Pulmonary artery endothelial cell (primary cell): ENCODE results near the gene SDK2. TPM values are rescaled to one million over a fixed set of nuclear protein-coding genes. Genes with fewer than 3 reads are reported as not detected.

Experiments used
- DNase-seq: peaks from one replicate; pipeline ENCODE4 v3.0.0-alpha.2; 2011; ENCODE audit warnings: low read depth, low spot score
- total RNA-seq: library from RNA; depleted of rRNA; stranded (reverse); fragments of >200 nt; gene quantifications from 2 replicates; pipeline ENCODE4 v1.2.3, GENCODE V29; 2014

SDK2 gene
- total RNA-seq, 1 donor from 2014 or later = under 0.01 TPM

GRCh38 chr17:73562896-73563295 lies 81.3 kb downstream of the SDK2 start:
- DNase-seq = no peak

- DNase-seq = no peak
These were observed 83.1 kb downstream of the SDK2 start for GRCh38 chr17:73561111-73561510.

- DNase-seq = no peak
These were observed 83.6 kb downstream of the SDK2 start for GRCh38 chr17:73560661-73561060.

GRCh38 chr17:73559532-73559931 lies 84.7 kb downstream of the SDK2 start:
- no peak for DNase-seq

DNA sequence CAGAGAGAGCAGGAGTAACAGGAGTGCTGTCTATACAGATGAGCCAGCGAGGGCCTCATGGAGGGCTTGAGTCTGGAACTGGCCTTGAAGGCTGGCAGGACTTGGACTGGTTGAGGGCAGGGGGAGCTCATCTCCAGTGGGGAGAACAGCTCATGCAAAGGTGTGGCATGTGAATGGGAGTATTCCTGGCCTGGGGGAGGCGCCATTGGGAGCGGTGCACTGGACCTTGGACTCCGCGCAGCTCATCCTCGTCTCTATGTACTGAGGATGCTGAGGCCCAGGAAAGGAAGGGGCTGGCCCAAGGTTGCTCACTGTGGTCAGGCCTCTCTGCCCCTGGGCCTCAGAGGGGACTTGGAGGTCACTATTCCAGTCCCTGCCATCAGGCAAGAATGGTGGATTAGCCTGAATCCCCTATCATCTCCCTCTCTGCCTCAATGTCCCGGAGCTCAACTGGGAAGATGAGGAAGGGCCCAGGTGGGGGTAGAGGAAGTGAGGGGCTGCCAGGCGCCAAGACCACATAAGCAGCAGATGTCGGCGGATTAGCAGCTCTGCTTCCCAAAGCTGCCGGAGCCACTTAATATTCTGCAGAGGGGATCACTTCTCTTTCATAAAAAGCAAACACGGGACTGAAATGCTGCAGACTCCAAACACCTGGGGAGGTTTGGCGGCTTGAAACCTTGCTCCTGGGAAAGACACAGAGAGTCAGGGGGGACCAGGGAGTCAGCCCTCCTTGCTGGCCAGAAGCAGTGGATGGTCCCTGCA lies 88.9 kb downstream of the SDK2 start:
- no peak for DNase-seq

DNA sequence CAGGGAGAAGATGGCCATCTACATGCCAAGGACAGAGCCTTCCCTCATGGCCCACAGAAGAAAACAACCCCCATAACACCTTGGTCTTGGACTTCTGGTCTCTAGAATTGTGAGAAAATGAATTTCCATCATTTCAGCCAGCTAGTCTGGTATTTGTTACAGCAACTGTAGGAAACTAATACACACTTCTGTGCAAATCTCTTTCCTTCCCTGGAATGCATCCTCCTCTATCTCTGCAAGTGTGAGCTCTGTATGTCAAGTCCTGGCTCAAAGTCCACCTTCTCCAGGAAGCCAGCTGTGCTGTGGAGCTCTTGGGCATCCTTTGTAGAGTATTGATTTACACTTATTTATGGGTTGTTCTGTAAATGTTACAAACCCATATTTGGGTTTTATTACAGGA lies 89.7 kb downstream of the SDK2 start:
- no peak for DNase-seq

- no peak for DNase-seq
These were observed 90.9 kb downstream of the SDK2 start for GRCh38 chr17:73553311-73553710.

- DNase-seq = no peak
These were observed 91.8 kb downstream of the SDK2 start for GRCh38 chr17:73552300-73553048.

DNA sequence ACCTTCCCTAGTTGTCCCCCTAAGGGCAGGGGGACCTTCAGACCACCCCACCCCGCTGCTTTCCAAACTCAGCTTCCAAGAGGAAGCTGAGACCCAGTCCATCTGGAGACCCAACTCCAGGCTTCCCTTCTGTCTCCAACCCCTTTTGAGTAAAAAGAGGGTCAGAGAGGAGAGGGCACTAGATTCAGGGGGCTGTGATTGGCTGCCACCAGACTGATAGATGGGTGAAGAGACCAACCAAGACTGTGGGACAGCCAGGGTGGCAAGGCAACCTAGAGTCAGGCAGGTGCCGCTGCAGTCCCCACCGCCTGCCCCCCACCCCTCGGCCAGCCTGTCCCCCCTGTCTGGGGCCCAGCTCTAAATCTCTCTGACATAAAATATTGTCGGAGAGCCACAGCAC lies 92.5 kb downstream of the SDK2 start:
- DNase-seq = no peak

DNA sequence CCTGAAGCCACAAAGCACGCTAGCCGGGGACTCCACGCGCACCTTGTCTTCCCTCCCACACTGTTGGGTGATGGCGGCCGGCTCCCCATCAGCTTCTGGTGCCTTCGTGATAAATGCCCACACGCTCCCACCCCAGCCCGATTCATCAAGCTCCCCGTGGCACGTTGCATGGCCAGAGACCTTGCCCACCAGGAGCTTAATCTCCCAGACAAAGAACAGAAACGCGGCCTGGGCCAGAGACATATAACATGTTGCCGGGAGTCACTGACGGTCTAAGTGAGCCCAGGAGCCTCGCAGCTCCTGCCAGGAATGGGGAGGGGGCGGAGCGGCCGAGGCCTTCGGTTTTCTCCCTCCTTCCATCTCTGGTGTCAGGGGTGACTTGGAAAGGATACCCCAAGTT lies 93.1 kb downstream of the SDK2 start:
- no peak for DNase-seq

DNA sequence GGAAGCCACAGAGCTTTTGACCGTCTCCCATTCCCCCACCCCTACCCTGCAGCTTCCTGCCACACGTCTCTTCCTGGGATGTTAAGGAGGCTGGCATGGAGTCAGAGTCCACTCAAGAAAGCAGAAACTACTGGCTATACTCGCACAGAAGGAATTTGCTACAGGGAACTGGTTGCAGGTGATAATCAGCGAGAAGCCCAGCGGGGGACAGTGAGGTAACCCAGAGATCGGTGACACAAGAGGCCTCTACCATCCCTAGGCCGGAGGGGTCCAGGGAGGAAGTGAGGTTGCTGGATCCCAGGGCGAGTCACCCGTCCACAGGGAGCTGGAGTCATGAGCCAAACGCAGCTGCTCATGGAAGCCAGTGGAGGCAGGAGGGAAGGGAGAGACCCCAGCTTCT lies 93.7 kb downstream of the SDK2 start:
- no peak for DNase-seq

GRCh38 chr17:73549841-73550430 lies 94.3 kb downstream of the SDK2 start:
- no peak for DNase-seq

DNA sequence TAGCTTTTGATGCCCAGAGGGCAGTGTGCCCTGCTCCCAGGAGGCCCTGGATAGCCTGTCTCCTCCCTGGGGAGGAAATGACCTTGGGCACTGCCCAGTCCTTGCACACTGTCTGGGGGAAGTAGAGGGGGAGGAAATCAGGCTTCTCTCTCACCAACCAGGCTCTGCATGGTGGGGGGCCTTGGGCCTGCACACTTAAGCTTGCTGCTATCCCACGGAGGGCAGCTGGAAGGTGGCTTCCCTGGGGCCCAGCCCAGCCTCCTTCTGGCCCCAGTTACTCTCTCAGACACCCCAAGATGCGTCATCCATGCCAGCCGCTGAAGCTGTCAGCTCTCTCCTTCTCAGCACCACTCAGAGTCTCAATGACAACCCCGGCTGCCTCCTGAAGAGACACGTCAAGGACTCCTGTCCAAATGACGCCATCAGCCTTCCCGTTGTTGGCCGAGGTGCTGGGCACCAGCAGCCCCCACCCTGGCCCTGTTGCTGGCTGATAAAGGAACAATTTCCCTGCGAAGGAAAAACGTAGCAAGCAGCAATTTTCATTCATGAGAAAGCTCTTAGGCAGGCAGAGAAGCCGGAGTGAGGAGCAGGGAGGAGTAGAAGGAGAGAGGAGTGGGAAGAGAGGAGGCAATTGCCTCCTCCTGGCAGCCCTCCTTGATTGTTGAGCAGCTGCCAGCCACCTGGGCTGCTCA lies 95.5 kb downstream of the SDK2 start:
- DNase-seq = no peak

GRCh38 chr17:73547790-73548189 lies 96.5 kb downstream of the SDK2 start:
- DNase-seq = no peak

- no peak for DNase-seq
These were observed 97.3 kb downstream of the SDK2 start for GRCh38 chr17:73546770-73547536.

DNA sequence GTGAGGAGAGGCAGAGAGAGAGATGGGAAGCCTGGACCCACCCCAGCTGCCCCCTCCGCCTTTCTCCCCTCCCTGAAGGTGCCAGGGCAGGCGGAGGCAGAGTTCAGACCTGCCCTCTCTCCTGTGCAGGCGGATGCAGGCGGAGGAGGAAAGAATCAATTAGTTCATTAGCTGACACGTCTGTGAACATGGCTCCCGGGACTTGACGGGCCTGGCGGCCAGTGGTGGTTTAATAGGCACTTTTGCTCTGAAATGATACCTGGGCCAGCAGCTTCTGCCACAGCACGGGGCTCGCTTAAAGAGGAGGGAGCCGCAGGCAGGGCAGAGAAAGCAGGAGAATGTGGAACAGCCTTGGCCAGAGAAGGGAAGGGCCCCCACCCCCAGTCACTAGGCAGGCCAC lies 98.1 kb downstream of the SDK2 start:
- no peak for DNase-seq

- DNase-seq = no peak
These were observed 98.9 kb downstream of the SDK2 start for GRCh38 chr17:73545109-73546032.

GRCh38 chr17:73544333-73544732 lies 99.9 kb downstream of the SDK2 start:
- DNase-seq = no peak

- no peak for DNase-seq
These were observed 101.9 kb downstream of the SDK2 start for GRCh38 chr17:73542323-73542722.

DNA sequence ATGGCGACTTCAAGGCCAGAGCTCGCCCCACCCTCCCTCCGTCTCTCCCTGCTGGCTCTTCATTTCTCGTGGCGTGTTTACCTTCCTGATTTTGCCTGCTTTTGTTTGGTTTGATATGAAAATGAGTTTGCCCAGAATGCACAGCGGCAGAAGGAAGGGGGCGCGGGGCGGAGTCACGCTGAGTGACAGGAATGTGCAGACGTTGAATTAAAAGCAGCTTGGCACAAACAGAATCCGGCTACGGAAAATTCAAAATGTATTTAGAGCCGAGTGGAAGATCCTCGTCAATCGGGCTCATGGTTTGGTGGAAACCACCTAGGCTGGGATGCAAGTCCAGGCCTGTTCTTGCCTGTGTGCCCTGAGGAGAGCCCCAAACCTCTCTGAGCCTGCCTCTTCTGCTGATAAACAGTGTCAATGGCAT lies 102.7 kb downstream of the SDK2 start:
- DNase-seq = no peak
